ENCODE data around the gene PLEKHM1.

The PLEKHM1 gene

GRCh38 chr17:45428050-45428617 lies 62.4 kb downstream of the PLEKHM1 start:
- DNase-seq (ENCODE audit: extremely low read depth in 1 of 2, low read depth in 1 of 2), result peak; percentile 43 to 68

GRCh38 chr17:45427181-45427835 lies 63.2 kb downstream of the PLEKHM1 start:
- DNase-seq (ENCODE audit: extremely low read depth in 1 of 2, low read depth in 1 of 2), result no peak

GRCh38 chr17:45426561-45426960 lies 64.0 kb downstream of the PLEKHM1 start:
- DNase-seq (ENCODE audit: extremely low read depth in 1 of 2, low read depth in 1 of 2), result no peak

GRCh38 chr17:45425984-45426413 lies 64.5 kb downstream of the PLEKHM1 start:
- no peak for DNase-seq (ENCODE audit: extremely low read depth in 1 of 2, low read depth in 1 of 2)

- DNase-seq (ENCODE audit: extremely low read depth in 1 of 2, low read depth in 1 of 2), result no peak
Measured at GRCh38 chr17:45425125-45425983, 65.2 kb downstream of the PLEKHM1 start.

GRCh38 chr17:45424769-45425124 lies 65.8 kb downstream of the PLEKHM1 start:
- no peak for DNase-seq (ENCODE audit: extremely low read depth in 1 of 2, low read depth in 1 of 2)

GRCh38 chr17:45423975-45424335 lies 66.6 kb downstream of the PLEKHM1 start:
- no peak for DNase-seq (ENCODE audit: extremely low read depth in 1 of 2, low read depth in 1 of 2)

GRCh38 chr17:45423304-45423974 lies 67.1 kb downstream of the PLEKHM1 start:
- no peak for DNase-seq (ENCODE audit: extremely low read depth in 1 of 2, low read depth in 1 of 2)

- DNase-seq (ENCODE audit: extremely low read depth in 1 of 2, low read depth in 1 of 2), result no peak
Measured at GRCh38 chr17:45414990-45415881, 75.3 kb downstream of the PLEKHM1 start.

GRCh38 chr17:45413498-45413923 lies 77.0 kb downstream of the PLEKHM1 start:
- no peak for DNase-seq (ENCODE audit: extremely low read depth in 1 of 2, low read depth in 1 of 2)

- DNase-seq (ENCODE audit: extremely low read depth in 1 of 2, low read depth in 1 of 2), result no peak
Measured at GRCh38 chr17:45411348-45412105, 79.0 kb downstream of the PLEKHM1 start.

- peak in 1 of 2 donors; percentile 16 for DNase-seq (ENCODE audit: extremely low read depth in 1 of 2, low read depth in 1 of 2)
Measured at GRCh38 chr17:45410144-45411091, 80.1 kb downstream of the PLEKHM1 start.

- no peak for DNase-seq (ENCODE audit: extremely low read depth in 1 of 2, low read depth in 1 of 2)
Measured at GRCh38 chr17:45409659-45410076, 80.9 kb downstream of the PLEKHM1 start.

GRCh38 chr17:45408611-45409421 lies 81.7 kb downstream of the PLEKHM1 start:
- no peak for DNase-seq (ENCODE audit: extremely low read depth in 1 of 2, low read depth in 1 of 2)

GRCh38 chr17:45406107-45406506 lies 84.4 kb downstream of the PLEKHM1 start:
- no peak for DNase-seq (ENCODE audit: extremely low read depth in 1 of 2, low read depth in 1 of 2)

- DNase-seq (ENCODE audit: extremely low read depth in 1 of 2, low read depth in 1 of 2), result no peak
Measured at GRCh38 chr17:45405250-45406086, 85.1 kb downstream of the PLEKHM1 start.

GRCh38 chr17:45404870-45405249 lies 85.7 kb downstream of the PLEKHM1 start:
- no peak for DNase-seq (ENCODE audit: extremely low read depth in 1 of 2, low read depth in 1 of 2)
